Muscle layer of colon (tissue), 2 donors: ENCODE measurements around the gene HOXA9.

Source experiments
- H3K27ac ChIP-seq: one replicate; pipeline ENCODE4 v1.7.0; 2013; ENCODE audit warnings: low read depth, mild to moderate bottlenecking, low read length, moderate library complexity
- H3K27me3 ChIP-seq, 2 donors: one replicate each; pipeline ENCODE4 v1.7.0; 2013; ENCODE audit warnings: low read length in 2 of 2, mild to moderate bottlenecking in 2 of 2; ENCODE audit not compliant: insufficient read depth in 2 of 2, control insufficient read depth in 1 of 2
- H3K36me3 ChIP-seq: one replicate; pipeline ENCODE4 v1.7.0; 2013; ENCODE audit warnings: mild to moderate bottlenecking, low read length; ENCODE audit not compliant: insufficient read depth
- H3K4me1 ChIP-seq: one replicate; pipeline ENCODE4 v1.7.0; 2013; ENCODE audit warnings: mild to moderate bottlenecking, low read length; ENCODE audit not compliant: insufficient read depth
- H3K4me3 ChIP-seq, 2 donors: one replicate each; pipeline ENCODE4 v1.7.0; 2013; ENCODE audit warnings: low read length in 2 of 2, low read depth in 1 of 2, mild to moderate bottlenecking in 1 of 2, moderate library complexity in 1 of 2
- H3K9ac ChIP-seq: one replicate; pipeline ENCODE4 v1.7.0; 2013; ENCODE audit warnings: low read length
- H3K9me3 ChIP-seq: one replicate; pipeline ENCODE4 v1.7.0; 2013; ENCODE audit warnings: mild to moderate bottlenecking, low read length
- donor health status: abdominal sarcoma.
- donor health status: Adenocarcinoma of cecum.

HOXA9 gene

DNA sequence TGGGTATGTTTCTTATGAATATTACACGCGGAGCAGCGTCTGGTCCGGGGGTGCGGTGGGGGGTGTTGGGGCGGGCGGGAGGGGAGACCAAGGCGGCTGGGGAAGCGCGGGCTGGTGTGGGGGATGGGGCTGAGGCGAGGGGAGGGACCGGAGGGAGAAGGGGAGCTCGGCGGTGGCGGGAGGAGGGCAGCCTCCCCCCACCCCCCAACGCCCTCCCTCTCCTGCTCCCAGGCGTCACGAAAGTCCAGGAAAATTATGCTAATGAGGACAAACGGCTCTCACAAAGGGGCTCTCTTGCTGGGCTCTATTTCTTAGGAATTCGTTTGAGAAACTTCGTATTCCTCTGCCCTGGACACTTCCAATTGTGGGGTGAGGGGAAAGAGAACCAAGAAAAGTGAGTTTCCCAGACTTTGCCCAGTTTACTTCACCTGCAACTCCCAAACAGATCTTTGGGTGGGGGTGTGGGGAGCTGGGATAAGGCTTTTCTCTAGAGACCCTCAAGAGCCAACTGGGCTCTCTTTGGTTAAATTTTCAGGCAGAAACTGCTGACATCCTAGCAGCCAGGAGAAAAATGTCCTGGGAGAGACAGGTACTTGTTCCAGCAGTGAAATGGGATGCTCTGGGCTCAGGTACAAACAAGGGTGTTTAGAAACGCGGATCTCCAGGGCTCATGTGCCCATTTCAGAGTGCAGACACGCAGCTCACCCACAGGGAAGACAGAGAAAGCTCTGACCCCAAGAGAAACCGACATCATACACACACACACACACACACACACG, 51.2 kb downstream of the HOXA9 start:
- peak overlapping the region; percentile 84 for H3K27ac ChIP-seq
- H3K4me1 ChIP-seq: peaks cover 66% of the 10 kb centered on the region
- peak overlapping the region; percentile 30 to 70 for H3K4me3 ChIP-seq
- H3K9me3 ChIP-seq: no peaks in the 10 kb centered on the region
- H3K27me3 ChIP-seq: no peaks in the 10 kb centered on the region
- H3K36me3 ChIP-seq: peaks cover 1% of the 10 kb centered on the region
- peak overlapping the region; percentile 64 for H3K9ac ChIP-seq

DNA sequence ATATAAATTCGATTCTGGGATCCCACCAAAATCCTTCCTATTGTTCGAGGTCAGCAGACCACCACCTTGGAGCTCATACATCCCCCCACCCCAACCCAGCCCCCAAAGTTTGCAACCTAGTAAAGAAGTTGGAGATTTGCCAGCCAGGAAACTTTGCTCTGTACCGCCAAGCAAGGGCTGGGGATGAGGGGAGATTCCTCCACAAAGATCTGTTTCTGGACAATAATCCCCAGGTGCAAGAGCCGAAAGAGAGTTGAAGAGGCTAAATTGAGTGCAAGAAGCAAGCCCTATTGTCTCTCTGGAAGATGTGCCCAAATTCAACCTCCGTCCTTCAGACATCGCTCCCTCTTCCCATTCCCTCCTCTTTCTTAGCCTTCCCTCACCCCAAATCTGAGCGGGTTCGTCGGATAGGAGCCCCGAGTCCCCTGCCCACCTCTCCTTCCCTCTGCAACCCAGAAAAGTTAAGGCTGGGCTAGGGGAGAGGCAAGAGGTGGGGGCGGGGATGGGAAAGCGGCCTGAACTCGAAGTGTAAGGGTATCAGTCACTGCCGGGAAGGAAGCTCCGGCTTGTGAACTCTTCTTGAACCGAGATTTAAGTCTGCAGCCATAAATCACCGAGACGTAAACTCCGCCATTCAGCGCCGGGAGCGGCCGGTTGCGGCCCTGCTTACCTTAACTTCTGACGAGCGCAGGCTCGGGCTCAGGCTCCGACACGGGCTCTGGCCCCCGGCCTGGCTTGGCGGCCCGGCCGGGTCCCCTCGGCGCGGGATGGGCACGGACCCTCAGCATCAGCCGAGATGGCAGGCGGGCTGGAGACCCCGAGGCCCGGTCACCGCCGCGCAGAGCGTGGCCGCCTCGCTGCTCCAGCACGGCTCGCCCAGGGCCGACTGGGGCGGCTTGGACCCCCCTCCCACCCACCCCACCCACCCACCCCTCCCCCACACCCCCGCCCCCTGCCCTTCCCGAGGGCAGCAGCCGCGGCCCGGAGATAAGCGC, 52.1 kb downstream of the HOXA9 start:
- Histone ChIP-seq H3K36me3 (no peaks in the 10 kb centered on the region), H3K27ac (peak overlapping the region; percentile 67), H3K9ac (peak overlapping the region; percentile 50), H3K4me1 (peaks cover 66% of the 10 kb centered on the region), H3K9me3 (no peaks in the 10 kb centered on the region), H3K4me3 (peak overlapping the region; percentile 17 to 62), H3K27me3 (no peaks in the 10 kb centered on the region)
